ENCODE measurements around the gene IGSF23. TPM values are rescaled to one million over a fixed set of nuclear protein-coding genes. Genes with fewer than 3 reads are reported as not detected.

IGSF23 gene
- total and polyA plus RNA-seq, 12 donors: not detected

- Histone ChIP-seq H3K27ac (no peak overlapping the region), H3K36me3 (replicated peaks in 1 of 2) (no peaks in the 10 kb centered on the region), H3K4me1 (replicated peaks in 1 of 2) (peaks cover 23 to 33% of the 10 kb centered on the region in 2 donors), H3K9me3 (replicated peaks in 1 of 3) (no peaks in the 10 kb centered on the region), H3K4me3 (no peak overlapping the region), H3K27me3 (no peaks in the 10 kb centered on the region)
- TF ChIP-seq, protein P1, sequence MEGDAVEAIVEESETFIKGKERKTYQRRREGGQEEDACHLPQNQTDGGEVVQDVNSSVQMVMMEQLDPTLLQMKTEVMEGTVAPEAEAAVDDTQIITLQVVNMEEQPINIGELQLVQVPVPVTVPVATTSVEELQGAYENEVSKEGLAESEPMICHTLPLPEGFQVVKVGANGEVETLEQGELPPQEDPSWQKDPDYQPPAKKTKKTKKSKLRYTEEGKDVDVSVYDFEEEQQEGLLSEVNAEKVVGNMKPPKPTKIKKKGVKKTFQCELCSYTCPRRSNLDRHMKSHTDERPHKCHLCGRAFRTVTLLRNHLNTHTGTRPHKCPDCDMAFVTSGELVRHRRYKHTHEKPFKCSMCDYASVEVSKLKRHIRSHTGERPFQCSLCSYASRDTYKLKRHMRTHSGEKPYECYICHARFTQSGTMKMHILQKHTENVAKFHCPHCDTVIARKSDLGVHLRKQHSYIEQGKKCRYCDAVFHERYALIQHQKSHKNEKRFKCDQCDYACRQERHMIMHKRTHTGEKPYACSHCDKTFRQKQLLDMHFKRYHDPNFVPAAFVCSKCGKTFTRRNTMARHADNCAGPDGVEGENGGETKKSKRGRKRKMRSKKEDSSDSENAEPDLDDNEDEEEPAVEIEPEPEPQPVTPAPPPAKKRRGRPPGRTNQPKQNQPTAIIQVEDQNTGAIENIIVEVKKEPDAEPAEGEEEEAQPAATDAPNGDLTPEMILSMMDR (IDR thresholded peaks at IDR 0.05): peak; percentile 70 to 87 (median 82)
- TF ChIP-seq POLR2A (IDR thresholded peaks at IDR 0.05): no peak
- 33 to 42% (median 38%) methylated on average over 12 to 13 of the region's 13 CpGs for WGBS, 4 donors
- intact Hi-C loops (cut with DNase I): loop anchor here (5.0 kb wide), 2 partner anchors 71 to 86 kb away; partner anchors contain the start of gene PVR (in 1 of the 2)
- DNase-seq: peak; percentile 73 to 91 (median 82)
These were observed 42.2 kb upstream of the IGSF23 start for GRCh38 chr19:44570984-44571684.

- H3K36me3 ChIP-seq (replicated peaks in 1 of 2): no peaks in the 10 kb centered on the region
- peak in 2 of 7 donors; percentile 20 to 31 for DNase-seq
- H3K4me1 ChIP-seq (replicated peaks in 1 of 2): peaks cover 23 to 29% of the 10 kb centered on the region in 2 donors
- no peak overlapping the region for H3K4me3 ChIP-seq
- no peaks in the 10 kb centered on the region for H3K9me3 ChIP-seq (replicated peaks in 1 of 3)
- no peak for TF ChIP-seq POLR2A (IDR thresholded peaks at IDR 0.05)
- TF ChIP-seq, protein P1 (IDR thresholded peaks at IDR 0.05): no peak
- peak overlapping the region in 1 of 5 donors; percentile 41 for H3K27ac ChIP-seq
- intact Hi-C loops (cut with DNase I): loop anchor here (5.0 kb wide), 2 partner anchors 70 to 85 kb away; partner anchors contain the start of gene PVR (in 1 of the 2)
- H3K27me3 ChIP-seq: no peaks in the 10 kb centered on the region
- WGBS, 4 donors: 56 to 67% (median 62%) methylated on average over 5 of the region's 5 CpGs
These were observed 41.4 kb upstream of the IGSF23 start for GRCh38 chr19:44571830-44572580.

DNA sequence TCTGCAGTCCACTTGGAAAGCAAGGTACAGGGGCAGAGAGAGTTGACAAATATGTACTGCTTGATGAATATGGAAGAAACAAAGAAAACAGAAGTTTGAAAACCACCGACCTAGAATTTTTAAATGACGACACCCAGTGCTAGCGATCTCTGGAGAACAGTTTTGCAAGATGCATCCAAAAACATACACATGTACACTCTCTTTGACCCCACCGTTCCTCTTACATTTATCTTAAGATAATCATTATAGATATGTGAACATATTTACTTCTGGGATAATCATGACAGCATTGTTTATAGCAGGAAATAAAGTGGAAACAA is 40.8 kb upstream of the IGSF23 start:
- no peaks in the 10 kb centered on the region for H3K27me3 ChIP-seq
- no peak for TF ChIP-seq POLR2A (IDR thresholded peaks at IDR 0.05)
- TF ChIP-seq, protein P1 (IDR thresholded peaks at IDR 0.05): no peak
- no peak for DNase-seq
- 15 to 35% (median 29%) methylated on average over 4 of the region's 4 CpGs for WGBS, 4 donors
- intact Hi-C loops (cut with DNase I): loop anchor here (5.0 kb wide), 2 partner anchors 70 to 85 kb away; partner anchors contain the start of gene PVR (in 1 of the 2)
- no peaks in the 10 kb centered on the region for H3K36me3 ChIP-seq (replicated peaks in 1 of 2)
- no peaks in the 10 kb centered on the region for H3K9me3 ChIP-seq (replicated peaks in 1 of 3)
- H3K4me1 ChIP-seq (replicated peaks in 1 of 2): peaks cover 23 to 29% of the 10 kb centered on the region in 2 donors
- H3K4me3 ChIP-seq: no peak overlapping the region
- no peak overlapping the region for H3K27ac ChIP-seq

DNA sequence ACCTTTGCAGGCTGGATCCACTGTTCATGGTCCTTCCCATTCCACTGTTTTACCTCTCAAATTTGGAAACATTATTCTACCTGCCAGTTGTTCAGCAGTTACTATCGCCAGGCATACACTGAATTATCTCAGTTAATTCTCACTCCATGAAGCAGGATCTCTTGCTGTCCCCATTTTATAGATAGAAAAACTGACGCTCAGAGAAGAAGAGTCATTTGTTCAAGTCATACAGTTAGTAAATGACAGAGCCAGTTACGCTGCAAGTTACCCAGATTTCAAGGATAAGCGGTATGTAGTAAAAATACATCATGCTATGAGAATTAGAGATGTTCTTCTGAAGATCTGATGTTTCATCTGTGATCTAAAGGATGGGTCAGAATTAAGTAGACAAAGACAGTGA is 40.2 kb upstream of the IGSF23 start:
- no peak for DNase-seq
- intact Hi-C loops (cut with DNase I): loop anchor here (5.0 kb wide), 2 partner anchors 69 to 84 kb away; partner anchors contain the start of gene PVR (in 1 of the 2)
- WGBS, 4 donors: 80 to 85% (median 80%) methylated on average over 4 of the region's 4 CpGs

More for the DNA sequence above, 40.2 kb upstream of the IGSF23 start:
- Histone ChIP-seq H3K4me3 (no peak overlapping the region), H3K27me3 (no peaks in the 10 kb centered on the region), H3K9me3 (replicated peaks in 1 of 3) (no peaks in the 10 kb centered on the region), H3K4me1 (replicated peaks in 1 of 2) (peaks cover 23 to 29% of the 10 kb centered on the region in 2 donors), H3K27ac (no peak overlapping the region), H3K36me3 (replicated peaks in 1 of 2) (no peaks in the 10 kb centered on the region)
- no peak for TF ChIP-seq POLR2A (IDR thresholded peaks at IDR 0.05)
- TF ChIP-seq, protein P1 (IDR thresholded peaks at IDR 0.05): no peak

All from adrenal gland (tissue), 12 donors.